HL-60/S4 treated with retinoic acid at 250 ng/mL for 4 days and 3 days (cell line): ENCODE data around the gene SPATS1.
"Not testable (repeated sequence)": the region's sequence is repeated elsewhere in the genome, so short reads cannot be mapped to it uniquely, and the experiment has no call there.

Experiments
- in situ Hi-C: fragments of 300-500 bp; cut with MboI; formaldehyde crosslinking; loops from 2 replicates; pipeline ENCODE4 v1.7.0; 2022; ENCODE audit warnings: low sequenced_read_pairs

The SPATS1 gene

GRCh38 chr6:44341095-44341890 is 1.2 kb upstream of the SPATS1 start:
- in situ Hi-C loops: no loop called here

DNA sequence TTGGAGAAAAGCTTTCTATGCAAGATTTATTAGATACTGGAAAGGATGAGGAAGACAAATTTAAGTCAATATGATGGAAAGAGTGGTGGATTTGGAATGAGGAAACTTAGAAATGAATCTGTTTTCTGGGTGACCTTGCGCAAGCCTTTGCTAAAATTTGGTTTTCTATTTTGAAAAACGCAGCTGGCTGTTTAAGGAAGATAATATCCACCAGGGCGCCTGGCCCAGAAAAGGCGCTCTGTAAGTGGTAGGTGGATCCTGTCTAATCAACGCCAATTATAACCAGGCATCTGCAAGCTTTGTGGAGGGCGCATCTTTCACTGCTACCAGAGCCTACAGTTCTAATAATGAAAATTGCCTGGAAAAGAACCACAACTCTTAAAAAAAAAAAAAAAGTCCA is 398 bp upstream of the SPATS1 start:
- in situ Hi-C loops: no loop called here

DNA sequence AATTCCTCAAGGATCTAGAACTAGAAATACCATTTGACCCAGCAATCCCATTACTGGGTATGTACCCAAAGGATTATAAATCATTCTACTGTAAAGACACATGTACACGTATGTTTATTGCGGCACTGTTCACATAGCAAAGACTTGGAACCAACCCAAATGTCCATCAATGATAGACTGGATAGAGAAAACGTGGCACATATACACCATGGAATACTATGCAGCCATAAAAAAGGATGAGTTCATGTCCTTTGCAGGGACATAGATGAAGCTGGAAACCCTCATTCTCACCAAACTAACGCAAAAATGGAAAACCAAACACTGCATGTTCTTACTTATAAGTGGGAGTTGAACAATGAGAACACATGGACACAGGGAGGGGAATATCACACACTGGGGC is 4.4 kb downstream of the SPATS1 start:
- in situ Hi-C loops: not testable (repeated sequence)

- in situ Hi-C loops: no loop called here
These were observed 7.6 kb downstream of the SPATS1 start for GRCh38 chr6:44349904-44350649.

DNA sequence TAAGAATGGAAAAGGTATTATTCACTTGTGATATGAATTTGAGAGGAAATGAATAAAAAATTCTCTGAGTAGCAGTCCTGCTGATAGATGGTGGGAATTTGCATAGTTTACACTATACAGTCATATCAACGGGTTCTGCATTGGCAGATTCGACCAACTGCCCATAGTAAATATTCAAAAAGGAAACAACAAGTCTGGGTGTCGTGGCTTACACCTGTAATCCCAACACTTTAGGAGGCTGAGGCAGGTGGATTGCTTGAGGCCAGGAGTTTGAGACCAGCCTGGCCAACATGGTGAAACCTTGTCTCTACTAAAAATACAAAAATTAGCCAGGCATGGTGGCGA is 8.2 kb downstream of the SPATS1 start:
- in situ Hi-C loops: not testable (repeated sequence)

- in situ Hi-C loops: no loop called here
These were observed 9.8 kb downstream of the SPATS1 start for GRCh38 chr6:44352259-44352658.

- in situ Hi-C loops: no loop called here
These were observed 10.9 kb downstream of the SPATS1 start for GRCh38 chr6:44353336-44353735.

DNA sequence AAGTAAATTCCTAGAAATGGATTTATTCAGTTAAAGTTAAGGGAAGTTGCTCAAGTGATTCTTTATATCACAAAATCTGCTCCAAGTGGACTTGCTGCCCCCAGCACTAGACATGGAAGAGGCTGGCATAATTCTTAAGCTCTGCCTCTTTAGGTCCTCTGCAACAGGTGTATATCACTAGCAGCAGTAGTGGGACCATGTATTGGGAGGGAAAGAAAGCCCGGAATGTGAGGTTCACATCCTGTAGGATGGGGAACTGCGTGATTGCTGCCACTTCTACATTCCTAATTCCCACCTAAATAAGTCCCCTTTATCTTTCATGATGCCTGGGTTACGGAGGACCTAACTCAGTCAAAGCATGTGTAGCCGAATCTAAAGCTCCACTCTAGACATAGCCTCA is 13.2 kb downstream of the SPATS1 start:
- in situ Hi-C loops: no loop called here

DNA sequence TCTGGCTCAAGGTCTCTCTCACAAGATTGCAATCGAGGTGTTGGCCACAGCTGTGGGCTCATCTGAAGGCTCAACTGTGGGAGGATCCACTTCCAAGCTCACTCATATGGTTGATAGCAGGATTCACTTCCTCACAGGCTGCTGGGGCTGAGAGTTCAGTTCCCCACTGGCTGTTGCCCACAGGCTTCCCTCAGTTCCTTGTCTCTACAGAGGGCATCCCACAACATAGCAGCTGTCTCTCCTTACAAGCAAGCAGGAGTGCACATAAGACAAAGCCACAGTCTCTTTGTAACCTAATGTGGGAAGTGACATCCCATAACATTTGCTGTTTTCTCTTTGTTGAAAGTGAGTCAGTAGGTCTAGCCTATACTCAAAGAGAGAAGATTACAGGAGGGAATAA is 14.0 kb downstream of the SPATS1 start:
- in situ Hi-C loops: no loop called here

DNA sequence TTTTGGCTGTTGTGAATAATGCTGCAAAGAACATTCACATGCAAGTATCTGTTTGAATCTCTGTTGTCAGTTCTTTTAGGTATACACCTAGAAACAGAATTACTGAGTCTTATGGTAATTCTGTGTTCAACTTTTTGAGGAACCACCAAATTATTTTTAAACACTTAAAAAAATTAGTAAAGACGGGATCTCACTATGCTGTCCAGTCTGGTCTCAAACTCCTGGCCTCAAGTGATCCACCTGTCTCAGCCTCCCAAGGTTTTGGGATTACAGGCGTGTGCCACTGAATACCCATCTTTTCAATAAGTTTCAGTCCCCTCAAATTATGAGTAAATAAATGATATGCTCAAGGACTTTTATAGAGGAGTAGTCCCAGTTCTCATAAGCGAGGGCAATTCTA is 17.5 kb downstream of the SPATS1 start:
- in situ Hi-C loops: no loop called here

GRCh38 chr6:44361947-44362346 is 19.5 kb downstream of the SPATS1 start:
- in situ Hi-C loops: no loop called here

GRCh38 chr6:44363377-44363926 is 21.0 kb downstream of the SPATS1 start:
- in situ Hi-C loops: no loop called here

- in situ Hi-C loops: no loop called here
These were observed 24.3 kb downstream of the SPATS1 start for GRCh38 chr6:44366781-44367180.

GRCh38 chr6:44367681-44368080 is 25.2 kb downstream of the SPATS1 start:
- in situ Hi-C loops: no loop called here

DNA sequence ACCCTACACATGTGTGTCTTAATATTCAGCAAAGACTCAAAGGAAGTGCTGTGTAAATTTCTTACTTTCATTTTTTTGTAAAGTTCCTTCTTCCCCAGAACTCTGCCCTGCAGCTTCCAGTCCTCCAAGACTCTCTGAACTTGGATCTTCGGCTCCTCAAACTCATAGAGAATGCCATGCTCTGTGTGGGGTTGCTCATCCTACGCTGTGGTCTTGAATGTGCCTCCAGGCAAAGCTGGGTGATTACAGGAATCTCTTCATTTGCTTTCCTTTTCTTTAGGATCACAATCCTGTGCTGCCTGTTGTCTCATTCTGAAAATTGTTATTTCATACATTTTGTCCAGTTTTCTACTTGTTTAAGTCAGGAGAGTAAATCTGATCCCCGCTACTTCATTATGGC is 30.6 kb downstream of the SPATS1 start:
- in situ Hi-C loops: no loop called here

DNA sequence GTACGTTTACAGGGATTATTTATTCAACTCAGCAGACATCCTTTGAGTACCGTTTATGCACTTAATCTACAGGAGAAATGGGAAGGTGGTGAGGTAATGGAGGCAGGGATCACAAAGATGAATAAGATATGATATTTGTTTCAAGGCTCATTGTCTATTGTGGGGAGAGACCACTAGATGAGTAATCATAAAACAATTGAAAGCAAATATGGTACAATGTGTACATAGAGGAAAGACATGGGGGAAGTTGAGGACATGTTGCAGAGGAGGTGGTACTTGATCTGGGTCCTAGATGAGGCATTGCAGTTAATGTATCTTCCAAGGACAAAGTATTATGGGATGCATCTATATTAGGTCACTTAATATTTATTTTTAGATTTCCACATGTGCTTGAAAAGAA is 31.3 kb downstream of the SPATS1 start:
- in situ Hi-C loops: no loop called here

- in situ Hi-C loops: no loop called here
These were observed 32.6 kb downstream of the SPATS1 start for GRCh38 chr6:44375071-44375470.

GRCh38 chr6:44377484-44377883 is 35.0 kb downstream of the SPATS1 start:
- in situ Hi-C loops: no loop called here

- in situ Hi-C loops: no loop called here
These were observed 35.5 kb downstream of the SPATS1 start for GRCh38 chr6:44377971-44378370.

DNA sequence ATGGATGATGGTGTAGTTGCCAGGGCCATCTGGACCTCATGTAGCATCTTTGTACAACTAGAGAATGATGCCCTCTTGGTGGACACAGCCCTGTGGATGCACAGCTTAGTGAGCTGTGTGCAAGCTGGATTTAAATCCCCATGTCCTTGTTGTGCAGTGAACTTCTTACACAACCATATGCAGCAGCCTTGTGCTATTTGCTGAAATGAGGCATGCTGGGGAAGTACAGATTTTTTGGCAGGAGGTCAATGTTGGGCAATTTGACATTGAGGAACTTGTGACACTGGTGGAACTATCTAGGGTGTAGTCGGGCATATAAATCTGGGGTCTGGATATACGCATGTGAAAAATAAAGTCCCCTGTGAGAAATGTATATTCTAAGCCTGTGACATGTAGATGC is 39.3 kb downstream of the SPATS1 start:
- in situ Hi-C loops: no loop called here

DNA sequence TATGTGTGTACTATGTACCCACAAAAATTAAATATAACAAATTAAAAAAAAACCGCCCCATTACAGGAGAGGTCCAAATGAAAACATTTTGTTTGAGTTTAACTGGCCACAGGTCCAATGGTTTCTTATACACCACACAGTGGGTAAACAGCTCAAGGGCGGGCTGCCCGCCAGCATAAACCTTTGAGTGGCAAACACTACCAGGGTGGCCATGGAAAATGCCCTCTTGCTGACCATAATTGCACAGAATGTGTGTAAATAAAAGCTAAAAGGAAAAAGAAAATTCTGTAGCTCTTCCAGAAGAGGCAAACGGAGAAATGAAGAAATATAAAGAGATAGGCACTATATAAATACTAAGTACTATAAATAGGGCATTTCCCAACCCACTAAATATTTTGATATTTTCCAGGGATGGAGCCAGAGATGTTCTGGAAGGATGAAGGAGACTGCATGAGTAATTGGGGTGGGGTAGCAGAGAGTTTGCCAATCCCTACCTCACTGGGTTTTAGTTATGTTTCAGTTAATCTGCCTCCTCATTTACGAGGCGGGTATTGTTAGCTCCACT is 44.0 kb downstream of the SPATS1 start:
- in situ Hi-C loops: no loop called here

- in situ Hi-C loops: no loop called here
These were observed 44.5 kb downstream of the SPATS1 start for GRCh38 chr6:44386929-44387345.
